D721Med (cell line): ENCODE results near the gene CCDC201.

Experiments
- DNase-seq: peaks from one replicate; pipeline ENCODE4 v3.0.0; 2011; ENCODE audit warnings: low spot score; ENCODE audit not compliant: insufficient read length
- FAIRE-seq: peaks from 2 replicates; lab custom pipeline; 2011; peaks lifted over from hg19 to GRCh38; lab: Jason Lieb, UNC
- TF ChIP-seq, protein P1 (sequence below): IDR thresholded peaks from 2 replicates; pipeline ENCODE4 v1.5.1; 2012; ENCODE audit warnings: mild to moderate bottlenecking, control low read depth; ENCODE audit not compliant: insufficient read depth; ENCODE audit errors: missing control alignments

Gene CCDC201

DNA sequence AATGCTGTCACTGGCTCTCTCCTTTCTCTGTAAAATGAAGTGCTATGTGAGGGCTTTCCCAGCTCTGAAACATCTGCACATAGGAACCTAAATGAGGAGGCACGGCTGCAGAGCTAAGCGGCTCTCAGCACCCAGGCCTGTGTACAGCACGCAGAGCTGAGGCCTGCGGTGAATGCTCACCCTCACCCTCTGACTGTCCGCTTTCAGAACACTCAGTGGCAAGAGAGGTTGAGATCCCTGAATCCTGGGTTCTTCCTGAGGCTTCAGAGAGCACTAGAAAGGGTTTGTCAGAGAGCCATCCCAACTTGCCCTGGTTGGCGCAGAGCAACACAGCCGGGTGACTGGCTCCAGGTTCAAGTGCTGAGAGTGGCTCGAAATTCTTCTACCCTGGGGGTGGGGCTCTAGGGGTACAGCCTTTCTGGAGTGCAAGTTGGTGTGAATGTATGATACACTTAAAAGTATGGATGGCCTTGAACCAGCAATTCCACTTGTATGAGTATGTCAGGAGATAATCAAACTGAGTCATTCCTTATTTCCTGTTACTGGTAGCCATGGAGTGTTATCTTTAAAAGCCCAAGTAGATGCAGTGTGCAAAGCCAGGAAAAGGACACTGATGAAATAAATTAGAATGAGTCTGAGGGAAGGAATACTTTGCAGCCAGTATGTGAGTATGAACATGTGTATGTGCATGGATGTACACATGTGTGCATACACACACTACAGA is 1.7 kb upstream of the CCDC201 start:
- FAIRE-seq: no peak
- no peak for DNase-seq
- TF ChIP-seq, protein P1, sequence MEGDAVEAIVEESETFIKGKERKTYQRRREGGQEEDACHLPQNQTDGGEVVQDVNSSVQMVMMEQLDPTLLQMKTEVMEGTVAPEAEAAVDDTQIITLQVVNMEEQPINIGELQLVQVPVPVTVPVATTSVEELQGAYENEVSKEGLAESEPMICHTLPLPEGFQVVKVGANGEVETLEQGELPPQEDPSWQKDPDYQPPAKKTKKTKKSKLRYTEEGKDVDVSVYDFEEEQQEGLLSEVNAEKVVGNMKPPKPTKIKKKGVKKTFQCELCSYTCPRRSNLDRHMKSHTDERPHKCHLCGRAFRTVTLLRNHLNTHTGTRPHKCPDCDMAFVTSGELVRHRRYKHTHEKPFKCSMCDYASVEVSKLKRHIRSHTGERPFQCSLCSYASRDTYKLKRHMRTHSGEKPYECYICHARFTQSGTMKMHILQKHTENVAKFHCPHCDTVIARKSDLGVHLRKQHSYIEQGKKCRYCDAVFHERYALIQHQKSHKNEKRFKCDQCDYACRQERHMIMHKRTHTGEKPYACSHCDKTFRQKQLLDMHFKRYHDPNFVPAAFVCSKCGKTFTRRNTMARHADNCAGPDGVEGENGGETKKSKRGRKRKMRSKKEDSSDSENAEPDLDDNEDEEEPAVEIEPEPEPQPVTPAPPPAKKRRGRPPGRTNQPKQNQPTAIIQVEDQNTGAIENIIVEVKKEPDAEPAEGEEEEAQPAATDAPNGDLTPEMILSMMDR: no peak

DNA sequence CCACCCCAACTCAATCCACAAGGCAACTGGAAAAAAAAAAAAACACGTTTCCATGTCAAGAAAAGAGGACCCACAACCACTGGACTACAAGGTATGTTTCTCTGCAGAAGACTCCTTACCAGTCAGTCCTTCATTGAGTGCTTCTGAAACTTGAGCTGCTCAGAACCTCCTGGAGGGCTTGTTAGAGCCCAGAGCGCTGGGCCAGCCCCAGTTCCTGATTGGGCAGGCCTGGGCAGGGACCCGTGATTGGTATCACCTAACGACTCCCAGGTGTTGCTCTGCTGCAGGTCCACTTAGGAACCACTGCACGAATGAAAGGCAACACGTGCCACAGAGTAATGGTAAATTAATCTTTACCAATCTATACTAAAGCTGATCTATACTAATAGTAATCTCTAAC is 473 bp upstream of the CCDC201 start:
- FAIRE-seq (no peak), DNase-seq (no peak)
- TF ChIP-seq, protein P1: no peak

GRCh38 chr7:45872116-45873034 is 507 bp downstream of the CCDC201 start:
- no peak for FAIRE-seq
- DNase-seq: no peak

GRCh38 chr7:45869426-45869825 is 3.5 kb downstream of the CCDC201 start:
- TF ChIP-seq, protein P1: no peak
- no peak for FAIRE-seq
- no peak for DNase-seq

More at GRCh38 chr7:45872116-45873034, 507 bp downstream of the CCDC201 start:
- TF ChIP-seq, protein P1: no peak

GRCh38 chr7:45867471-45867870 is 5.4 kb downstream of the CCDC201 start:
- FAIRE-seq (no peak), DNase-seq (no peak)
- TF ChIP-seq, protein P1: no peak

DNA sequence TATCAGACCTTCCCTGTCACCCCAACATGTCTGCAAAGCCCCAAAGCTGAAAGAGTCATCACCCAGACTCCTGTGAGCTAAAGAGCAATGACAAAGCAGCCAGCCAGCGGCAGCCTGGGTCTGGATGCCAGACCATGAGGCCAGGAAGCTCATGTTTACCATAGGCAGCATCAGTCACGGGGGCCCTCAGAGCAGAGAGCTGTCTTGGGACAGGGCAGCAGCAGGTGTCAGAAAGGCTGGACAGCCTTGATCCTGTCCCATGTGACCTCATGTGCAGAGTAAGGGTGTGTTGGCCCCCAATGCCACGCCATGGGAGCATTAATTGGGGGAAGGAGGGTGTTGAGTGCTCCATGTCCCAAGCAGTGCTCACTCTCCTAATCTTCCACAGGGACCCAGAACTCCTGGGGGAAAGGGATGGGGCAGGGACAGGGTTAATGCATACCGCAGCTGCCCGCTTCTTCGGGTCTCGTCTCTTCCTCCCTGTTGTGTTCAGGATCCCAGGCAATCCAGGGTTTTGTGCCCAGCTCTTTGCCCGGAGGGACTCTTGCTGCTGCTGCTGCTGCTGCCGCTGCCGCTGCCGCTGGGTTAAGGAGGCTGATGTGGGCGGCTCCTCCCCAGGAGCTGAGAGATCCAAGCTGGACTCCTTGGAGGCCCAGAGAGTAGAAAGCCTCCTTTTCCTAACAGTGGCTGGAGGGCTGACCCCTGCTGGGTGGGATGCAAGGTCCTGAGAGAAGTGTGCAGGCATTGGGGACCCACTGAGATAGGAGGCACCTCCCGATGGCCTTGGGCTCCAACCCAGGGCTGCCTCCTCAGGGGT is 7.1 kb downstream of the CCDC201 start:
- no peak for DNase-seq
- TF ChIP-seq, protein P1: no peak
- no peak for FAIRE-seq
